Measurements from ENCODE around the gene UGT1A9.

Gene UGT1A9

DNA sequence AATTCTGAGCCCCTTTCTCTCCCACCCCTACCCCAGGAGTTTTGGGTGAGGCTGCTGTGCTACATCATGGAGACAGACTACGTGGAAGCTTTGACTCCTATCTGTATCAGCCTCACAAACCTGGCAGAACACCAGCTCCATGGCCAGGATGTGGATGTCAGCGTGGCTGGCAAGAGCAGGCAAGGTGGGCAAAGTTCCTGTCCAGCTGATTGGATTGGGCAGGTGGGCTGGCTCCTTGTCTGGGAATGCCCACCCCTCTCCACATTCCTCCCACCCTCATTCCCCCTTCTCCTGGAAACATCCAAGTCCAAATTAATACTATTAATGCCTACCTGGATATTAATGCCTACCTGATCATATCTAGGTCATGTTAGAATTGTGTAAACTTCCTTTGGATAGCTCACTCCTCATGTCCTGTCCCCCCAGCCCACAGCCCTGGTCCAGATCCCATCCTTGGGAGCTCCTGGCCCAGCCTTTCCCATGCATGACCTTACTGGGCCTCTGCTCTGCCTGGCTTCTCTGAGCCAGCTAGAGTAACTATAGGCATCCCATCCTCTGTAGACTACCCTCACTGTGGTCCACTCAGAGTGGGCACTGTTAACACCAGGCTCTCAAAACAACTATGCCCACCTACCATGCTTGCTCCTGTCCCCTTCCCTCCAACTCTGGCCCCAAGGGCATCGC is 130.6 kb downstream of the UGT1A9 start:
- in situ Hi-C loops (cut with MboI; ENCODE audit: low pct_unique_long_range_greater_than_20kb, low sequenced_read_pairs, unreplicated experiment), result no loop called here
- DNase-seq (ENCODE audit: low spot score), result no peak
- TF ChIP-seq, protein P1, sequence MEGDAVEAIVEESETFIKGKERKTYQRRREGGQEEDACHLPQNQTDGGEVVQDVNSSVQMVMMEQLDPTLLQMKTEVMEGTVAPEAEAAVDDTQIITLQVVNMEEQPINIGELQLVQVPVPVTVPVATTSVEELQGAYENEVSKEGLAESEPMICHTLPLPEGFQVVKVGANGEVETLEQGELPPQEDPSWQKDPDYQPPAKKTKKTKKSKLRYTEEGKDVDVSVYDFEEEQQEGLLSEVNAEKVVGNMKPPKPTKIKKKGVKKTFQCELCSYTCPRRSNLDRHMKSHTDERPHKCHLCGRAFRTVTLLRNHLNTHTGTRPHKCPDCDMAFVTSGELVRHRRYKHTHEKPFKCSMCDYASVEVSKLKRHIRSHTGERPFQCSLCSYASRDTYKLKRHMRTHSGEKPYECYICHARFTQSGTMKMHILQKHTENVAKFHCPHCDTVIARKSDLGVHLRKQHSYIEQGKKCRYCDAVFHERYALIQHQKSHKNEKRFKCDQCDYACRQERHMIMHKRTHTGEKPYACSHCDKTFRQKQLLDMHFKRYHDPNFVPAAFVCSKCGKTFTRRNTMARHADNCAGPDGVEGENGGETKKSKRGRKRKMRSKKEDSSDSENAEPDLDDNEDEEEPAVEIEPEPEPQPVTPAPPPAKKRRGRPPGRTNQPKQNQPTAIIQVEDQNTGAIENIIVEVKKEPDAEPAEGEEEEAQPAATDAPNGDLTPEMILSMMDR (IDR thresholded peaks at IDR 0.05; ENCODE audit: extremely low read depth, insufficient read depth, missing control alignments), result no peak

DNA sequence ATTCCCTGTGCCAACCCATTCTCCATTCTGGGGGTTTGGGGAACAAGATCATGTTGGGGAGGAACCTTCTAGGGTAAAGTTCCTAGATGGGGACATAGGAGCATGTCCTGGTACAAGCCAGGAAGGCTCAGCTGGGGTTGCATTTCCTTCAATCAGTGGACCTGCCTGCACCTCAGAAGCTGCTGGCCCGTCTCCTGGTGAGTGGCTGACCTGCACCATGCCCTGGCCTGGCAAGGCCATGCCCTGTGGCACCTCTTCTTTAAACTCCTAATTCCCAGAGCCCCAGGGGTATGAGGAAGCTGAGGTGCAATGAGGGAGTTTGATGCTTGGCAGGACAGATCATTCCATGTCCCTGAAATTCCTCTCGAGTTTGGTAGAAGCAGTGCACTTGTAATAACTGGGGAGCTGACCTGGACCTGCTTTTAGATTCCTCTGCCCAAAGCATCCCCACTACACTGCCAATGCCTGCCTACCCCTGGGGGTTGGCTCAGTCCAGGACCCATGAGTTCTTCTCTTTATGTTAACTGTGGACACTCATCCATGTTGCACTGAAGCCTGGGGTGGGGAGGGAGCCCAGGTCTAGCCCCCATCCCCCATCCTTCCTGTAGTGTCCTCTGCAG is 131.7 kb downstream of the UGT1A9 start:
- DNase-seq (ENCODE audit: low spot score), result no peak
- TF ChIP-seq, protein P1 (IDR thresholded peaks at IDR 0.05; ENCODE audit: extremely low read depth, insufficient read depth, missing control alignments), result no peak
- in situ Hi-C loops (cut with MboI; ENCODE audit: low pct_unique_long_range_greater_than_20kb, low sequenced_read_pairs, unreplicated experiment), result no loop called here

DNA sequence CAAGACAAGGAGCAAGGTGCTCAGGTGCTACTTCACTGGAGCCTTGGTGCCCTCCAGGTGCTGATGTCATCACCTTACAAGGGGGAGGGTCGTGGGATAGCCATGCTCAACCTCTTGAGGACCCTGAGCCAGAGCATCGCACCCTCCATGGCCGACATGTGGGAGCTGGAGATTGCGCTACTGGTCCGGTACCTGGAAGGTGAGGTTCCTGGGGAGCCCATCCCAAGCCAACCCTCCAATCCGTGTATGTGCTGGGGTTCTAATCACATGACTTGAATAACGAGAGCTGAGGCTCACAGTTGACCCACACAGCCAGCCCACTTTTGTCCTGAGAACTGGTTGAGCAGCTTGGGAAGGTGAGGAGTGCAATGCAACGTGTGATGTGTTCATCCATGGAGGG is 132.3 kb downstream of the UGT1A9 start:
- TF ChIP-seq, protein P1 (IDR thresholded peaks at IDR 0.05; ENCODE audit: extremely low read depth, insufficient read depth, missing control alignments), result no peak
- in situ Hi-C loops (cut with MboI; ENCODE audit: low pct_unique_long_range_greater_than_20kb, low sequenced_read_pairs, unreplicated experiment), result no loop called here

DNA sequence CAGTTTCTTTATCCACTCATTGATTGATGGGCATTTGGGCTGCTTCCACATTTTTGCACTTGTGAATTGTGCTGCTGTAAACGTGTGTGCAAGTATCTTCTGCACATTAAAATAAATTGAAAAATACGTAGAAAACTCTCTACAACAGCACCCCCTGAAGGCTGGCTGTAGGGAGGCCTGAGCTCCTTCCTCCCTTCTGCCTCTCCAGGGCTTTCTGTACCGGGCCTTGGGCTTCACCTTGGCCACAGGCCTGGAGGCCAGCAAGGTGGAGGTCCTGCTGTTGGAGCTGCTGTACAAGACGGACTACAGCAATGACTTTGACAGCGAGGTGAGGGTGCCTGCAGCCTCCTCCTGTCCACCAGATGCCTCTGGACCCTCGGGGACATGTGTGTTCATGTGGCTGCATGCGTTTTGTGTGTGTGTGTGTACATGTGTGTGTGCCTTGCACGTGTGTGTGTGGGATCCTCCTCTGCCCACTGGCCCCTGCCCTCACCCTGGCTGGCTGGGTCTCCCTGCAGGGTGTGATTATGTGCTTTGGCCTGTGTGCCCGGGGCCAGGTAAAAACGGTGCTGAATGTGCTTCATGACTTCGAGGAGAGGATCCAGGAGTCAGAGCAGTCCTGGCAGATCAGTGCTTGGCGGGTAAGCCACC is 135.6 kb downstream of the UGT1A9 start:
- DNase-seq (ENCODE audit: low spot score), result no peak
- TF ChIP-seq, protein P1 (IDR thresholded peaks at IDR 0.05; ENCODE audit: extremely low read depth, insufficient read depth, missing control alignments), result peak; percentile 5
- in situ Hi-C loops (cut with MboI; ENCODE audit: low pct_unique_long_range_greater_than_20kb, low sequenced_read_pairs, unreplicated experiment), result no loop called here

More for the DNA sequence above, 132.3 kb downstream of the UGT1A9 start:
- DNase-seq (ENCODE audit: low spot score), result no peak

DNA sequence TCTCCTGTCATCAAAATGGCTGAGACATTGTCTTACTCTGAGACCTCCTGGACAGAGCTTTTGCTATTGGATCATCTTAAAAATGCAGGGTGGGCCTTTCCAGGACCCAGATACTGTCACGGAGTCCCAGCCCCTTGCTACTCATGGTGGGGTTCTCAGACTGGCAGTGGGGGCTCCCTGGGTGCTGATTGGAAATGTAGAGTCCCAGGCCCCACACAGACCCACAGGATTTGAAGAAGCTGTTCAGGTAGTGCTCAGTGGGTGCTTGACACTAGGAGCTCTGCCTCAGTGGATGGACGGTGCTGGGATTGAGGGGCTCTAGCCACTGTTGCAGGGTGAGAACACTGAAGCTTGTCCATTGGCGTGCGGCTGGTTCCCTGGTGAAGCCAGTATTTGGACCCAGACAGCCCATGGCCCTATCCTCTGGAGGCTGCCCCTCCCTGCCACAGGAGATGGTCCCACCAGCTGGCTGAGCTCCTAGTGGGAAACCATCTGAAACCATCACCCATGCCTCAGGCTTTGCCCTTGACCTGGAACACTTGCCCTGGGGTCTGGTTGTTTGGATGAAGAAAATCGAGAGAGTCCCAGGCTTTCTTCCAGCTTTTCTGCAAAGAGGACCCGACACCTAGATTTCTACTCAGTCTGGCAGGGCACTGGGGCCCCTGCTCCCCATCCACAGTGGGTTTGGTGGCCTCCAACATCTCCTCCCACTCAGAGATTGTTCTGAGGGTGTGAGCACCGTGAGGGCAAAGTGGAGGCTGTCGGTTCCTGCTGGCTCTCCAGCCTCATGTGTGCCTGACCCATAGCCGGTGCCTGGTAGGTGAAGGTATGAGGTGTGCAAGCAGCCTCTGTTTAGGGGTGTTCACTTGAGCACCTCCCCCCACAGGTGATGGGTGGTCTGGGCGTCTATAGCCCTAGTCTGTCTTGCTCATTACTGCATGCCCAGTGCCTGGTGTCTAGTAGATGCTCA is 136.6 kb downstream of the UGT1A9 start:
- in situ Hi-C loops (cut with MboI; ENCODE audit: low pct_unique_long_range_greater_than_20kb, low sequenced_read_pairs, unreplicated experiment), result no loop called here
- no peak for DNase-seq (ENCODE audit: low spot score)
- TF ChIP-seq, protein P1 (IDR thresholded peaks at IDR 0.05; ENCODE audit: extremely low read depth, insufficient read depth, missing control alignments), result no peak

DNA sequence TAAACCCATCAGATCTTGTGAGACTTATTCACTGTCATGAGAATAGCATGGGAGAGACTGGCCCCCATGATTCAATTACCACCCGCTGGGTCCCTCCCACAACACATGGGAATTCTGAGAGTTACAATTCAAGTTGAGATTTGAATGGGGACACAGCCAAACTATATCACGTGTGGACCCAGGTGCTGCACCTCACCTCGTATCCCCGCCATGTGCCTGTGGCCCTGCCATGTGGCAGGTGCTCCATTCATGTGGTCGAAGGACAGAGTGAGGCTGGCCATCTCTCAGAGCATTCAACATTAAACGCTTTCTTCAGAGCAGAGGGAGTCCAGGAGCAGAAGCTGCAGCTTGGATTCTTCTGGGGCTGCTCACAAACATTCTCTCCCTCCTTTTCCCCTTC is 138.7 kb downstream of the UGT1A9 start:
- TF ChIP-seq, protein P1 (IDR thresholded peaks at IDR 0.05; ENCODE audit: extremely low read depth, insufficient read depth, missing control alignments), result no peak
- in situ Hi-C loops (cut with MboI; ENCODE audit: low pct_unique_long_range_greater_than_20kb, low sequenced_read_pairs, unreplicated experiment), result no loop called here
- DNase-seq (ENCODE audit: low spot score), result no peak
